Fibroblast of lung (primary cell): Measurements from ENCODE around the gene MCF2L. TPM values are rescaled to one million over a fixed set of nuclear protein-coding genes. Genes with fewer than 3 reads are reported as not detected.

Source experiments
- DNase-seq, 2 donors: peaks; one replicate each; pipeline versions ENCODE4 v3.0.0 to v3.0.0-alpha.2; 2010; ENCODE audit warnings: low read depth in 2 of 2
- H2AFZ ChIP-seq: 2 replicates; pipeline ENCODE4 v1.5.1; 2012; ENCODE audit warnings: low read length, control low read depth, inconsistent platforms
- H3K27ac ChIP-seq: 2 replicates; pipeline ENCODE4 v1.5.1; 2011; ENCODE audit warnings: low read length, control low read depth; ENCODE audit not compliant: insufficient read depth
- H3K27me3 ChIP-seq: 2 replicates; pipeline ENCODE4 v1.5.1; 2011; ENCODE audit warnings: mild to moderate bottlenecking, low read length; ENCODE audit not compliant: control insufficient read depth, insufficient read depth
- H3K36me3 ChIP-seq: 2 replicates; pipeline ENCODE4 v1.5.1; 2011; ENCODE audit warnings: low read length; ENCODE audit not compliant: control insufficient read depth, insufficient read depth
- H3K4me1 ChIP-seq: 2 replicates; pipeline ENCODE4 v1.5.1; 2011; ENCODE audit warnings: low read length; ENCODE audit not compliant: control insufficient read depth, insufficient read depth; ENCODE audit errors: extremely low read depth
- H3K4me2 ChIP-seq: 2 replicates; pipeline ENCODE4 v1.5.1; 2011; ENCODE audit warnings: low read length, control low read depth; ENCODE audit not compliant: insufficient read depth; ENCODE audit errors: extremely low read depth
- H3K4me3 ChIP-seq, 4 experiments: fragments of 200-600 bp in 1 of 4; sonication (generic) in 1 of 4; replicated peaks in 1 of 4; 2 replicates each; pipeline ENCODE4 v1.5.1; 2011 to 2016; ENCODE audit warnings: low read length in 4 of 4, low read depth in 3 of 4, mild to moderate bottlenecking in 3 of 4, control low read depth in 2 of 4, inconsistent platforms in 1 of 4, mixed read lengths in 1 of 4; ENCODE audit not compliant: insufficient read depth in 1 of 4; ENCODE audit errors: control extremely low read depth in 1 of 4
- H3K79me2 ChIP-seq: 2 replicates; pipeline ENCODE4 v1.5.1; 2012; ENCODE audit warnings: mild to moderate bottlenecking, low read length, inconsistent platforms; ENCODE audit not compliant: control insufficient read depth, insufficient read depth
- H3K9ac ChIP-seq: 2 replicates; pipeline ENCODE4 v1.5.1; 2011; ENCODE audit warnings: mild to moderate bottlenecking, low read length, control low read depth; ENCODE audit not compliant: insufficient read depth
- H3K9me3 ChIP-seq: 2 replicates; pipeline ENCODE4 v1.5.1; 2012; ENCODE audit warnings: low read depth, low read length; ENCODE audit not compliant: control insufficient read depth, insufficient read depth
- H4K20me1 ChIP-seq: 2 replicates; pipeline ENCODE4 v1.5.1; 2011; ENCODE audit warnings: low read length; ENCODE audit not compliant: control insufficient read depth, insufficient read depth; ENCODE audit errors: extremely low read depth
- EZH2 ChIP-seq: IDR thresholded peaks from 2 replicates; pipeline ENCODE4 v1.5.1; 2012; ENCODE audit warnings: low read length, control low read depth, mild to moderate bottlenecking; ENCODE audit errors: missing control alignments
- polyA plus RNA-seq, 2 donors: library from polyadenylated mRNA; depleted of rRNA in 1 of 2; stranded (reverse) in 1 of 2; unstranded in 1 of 2; fragments of >200 nt; gene quantifications; 2 replicates each; pipeline ENCODE4 v1.2.1, GENCODE V29; 2011 to 2012; ENCODE audit warnings: missing spikeins in 1 of 2
- total RNA-seq: library from RNA; depleted of rRNA; stranded (reverse); fragments of >200 nt; gene quantifications from 2 replicates; pipeline ENCODE4 v1.2.1, GENCODE V29; 2014
- TF ChIP-seq, protein P1 (sequence below), 2 donors: IDR thresholded peaks in 1 of 2; conservative IDR thresholded peaks in 1 of 2; 1 replicate in 1 of 2; 2 replicates in 1 of 2; pipeline ENCODE4 v1.5.1; 2011 to 2012; ENCODE audit warnings: low read length in 2 of 2, control low read depth in 1 of 2, inconsistent platforms in 1 of 2, low read depth in 1 of 2, mild to moderate bottlenecking in 1 of 2

The MCF2L gene
- total and polyA plus RNA-seq, 2 donors (not counting 1 experiment from before 2014, with no cell fraction given) = 0.18 to 3.3 TPM

DNA sequence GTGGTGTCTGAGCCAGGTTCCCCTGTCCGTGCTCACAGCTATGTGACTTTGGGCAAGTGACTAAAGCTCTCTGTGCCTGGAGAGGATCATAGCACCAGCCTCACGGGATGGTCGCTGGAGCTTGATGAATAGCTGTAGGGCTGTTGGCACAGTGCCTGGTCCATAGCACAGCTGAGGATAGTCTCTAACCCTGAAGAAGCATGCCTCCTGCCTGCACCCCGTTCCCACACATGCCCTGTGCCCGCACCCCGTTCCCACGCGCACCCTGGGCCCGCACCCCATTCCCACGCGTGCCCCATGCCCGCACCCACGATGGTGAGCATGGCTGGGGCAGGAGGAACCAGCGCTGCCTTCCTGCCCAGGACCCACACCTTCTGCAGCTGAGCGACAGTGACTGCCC, 72.9 kb downstream of the MCF2L start:
- Histone ChIP-seq H3K9ac (no peak overlapping the region), H4K20me1 (no peaks in the 10 kb centered on the region), H3K27me3 (peaks cover 20% of the 10 kb centered on the region), H2AFZ (no peak overlapping the region), H3K9me3 (no peaks in the 10 kb centered on the region), H3K27ac (no peak overlapping the region), H3K4me3 (no peak overlapping the region), H3K79me2 (no peaks in the 10 kb centered on the region), H3K4me1 (no peaks in the 10 kb centered on the region), H3K4me2 (no peak overlapping the region), H3K36me3 (no peaks in the 10 kb centered on the region)
- DNase-seq = no peak
- TF ChIP-seq, protein P1, sequence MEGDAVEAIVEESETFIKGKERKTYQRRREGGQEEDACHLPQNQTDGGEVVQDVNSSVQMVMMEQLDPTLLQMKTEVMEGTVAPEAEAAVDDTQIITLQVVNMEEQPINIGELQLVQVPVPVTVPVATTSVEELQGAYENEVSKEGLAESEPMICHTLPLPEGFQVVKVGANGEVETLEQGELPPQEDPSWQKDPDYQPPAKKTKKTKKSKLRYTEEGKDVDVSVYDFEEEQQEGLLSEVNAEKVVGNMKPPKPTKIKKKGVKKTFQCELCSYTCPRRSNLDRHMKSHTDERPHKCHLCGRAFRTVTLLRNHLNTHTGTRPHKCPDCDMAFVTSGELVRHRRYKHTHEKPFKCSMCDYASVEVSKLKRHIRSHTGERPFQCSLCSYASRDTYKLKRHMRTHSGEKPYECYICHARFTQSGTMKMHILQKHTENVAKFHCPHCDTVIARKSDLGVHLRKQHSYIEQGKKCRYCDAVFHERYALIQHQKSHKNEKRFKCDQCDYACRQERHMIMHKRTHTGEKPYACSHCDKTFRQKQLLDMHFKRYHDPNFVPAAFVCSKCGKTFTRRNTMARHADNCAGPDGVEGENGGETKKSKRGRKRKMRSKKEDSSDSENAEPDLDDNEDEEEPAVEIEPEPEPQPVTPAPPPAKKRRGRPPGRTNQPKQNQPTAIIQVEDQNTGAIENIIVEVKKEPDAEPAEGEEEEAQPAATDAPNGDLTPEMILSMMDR (conservative IDR thresholded peaks at IDR 0.05 in 1 of 2, IDR thresholded peaks at IDR 0.05 in 1 of 2; ENCODE audit: low read depth in 1 of 2, low read length in 2 of 2) = no peak
- no peak for TF ChIP-seq EZH2

DNA sequence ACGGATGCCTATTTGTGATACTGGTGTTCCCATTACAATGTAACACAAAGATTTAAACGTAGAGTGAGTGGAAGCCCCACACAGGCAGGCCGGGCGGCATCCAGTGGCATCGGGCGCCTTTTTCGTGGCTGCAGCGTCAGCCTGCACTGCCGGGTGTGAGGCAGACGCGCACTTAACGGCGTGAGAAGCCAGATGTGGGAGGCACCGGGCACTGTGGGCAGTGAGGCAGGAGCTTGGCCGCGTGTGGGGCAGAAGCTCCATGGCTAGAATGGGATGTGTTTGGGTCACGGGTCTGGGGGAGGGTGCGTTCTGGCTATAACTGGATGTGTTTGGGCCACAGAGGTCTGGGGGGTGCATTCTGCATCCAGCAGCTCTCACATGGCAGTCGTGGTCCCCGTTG, 73.4 kb downstream of the MCF2L start:
- no peak for DNase-seq
- Histone ChIP-seq H3K79me2 (no peaks in the 10 kb centered on the region), H3K4me3 (no peak overlapping the region), H3K27ac (no peak overlapping the region), H4K20me1 (no peaks in the 10 kb centered on the region), H3K9ac (no peak overlapping the region), H3K4me2 (no peak overlapping the region), H3K4me1 (no peaks in the 10 kb centered on the region), H2AFZ (no peak overlapping the region), H3K27me3 (peaks cover 20% of the 10 kb centered on the region), H3K36me3 (no peaks in the 10 kb centered on the region), H3K9me3 (no peaks in the 10 kb centered on the region)
- no peak for TF ChIP-seq EZH2
- TF ChIP-seq, protein P1 (conservative IDR thresholded peaks at IDR 0.05 in 1 of 2, IDR thresholded peaks at IDR 0.05 in 1 of 2; ENCODE audit: low read depth in 1 of 2, low read length in 2 of 2) = no peak

DNA sequence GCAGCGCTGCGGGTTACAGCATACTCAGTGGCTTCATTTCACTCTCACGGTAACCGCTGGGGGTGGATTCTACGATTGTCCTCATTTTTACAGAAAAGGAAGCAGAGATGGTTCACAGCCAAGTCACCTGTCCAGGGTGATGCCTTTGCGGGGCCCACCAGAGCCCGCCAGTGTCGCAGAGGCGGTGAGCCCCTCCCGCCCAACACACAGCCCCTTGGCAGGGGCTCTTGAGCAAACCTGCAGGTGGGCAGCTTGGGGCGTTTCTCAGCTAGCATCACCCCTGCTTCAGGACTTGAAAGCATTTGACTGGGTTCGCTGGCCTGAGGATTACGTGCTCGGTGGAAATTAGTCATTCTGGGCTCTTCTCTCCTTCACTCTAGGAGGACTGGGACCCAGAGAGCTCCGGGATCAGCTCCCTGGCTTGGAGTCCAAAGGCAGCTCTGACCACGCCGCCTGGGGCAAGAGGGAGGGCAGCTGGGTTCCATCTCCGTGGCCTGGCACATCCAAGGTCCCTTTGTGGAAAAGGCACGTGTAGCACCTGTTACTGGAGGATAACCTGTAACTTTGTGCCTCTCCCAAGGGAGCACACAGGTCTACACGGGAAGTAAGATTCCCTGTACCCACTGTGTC, 74.1 kb downstream of the MCF2L start:
- H3K4me1 ChIP-seq = no peaks in the 10 kb centered on the region
- no peak overlapping the region for H3K9ac ChIP-seq
- no peak overlapping the region for H3K4me2 ChIP-seq
- H4K20me1 ChIP-seq = no peaks in the 10 kb centered on the region
- H3K79me2 ChIP-seq = no peaks in the 10 kb centered on the region
- H3K27me3 ChIP-seq = peaks cover 20% of the 10 kb centered on the region
- H3K9me3 ChIP-seq = no peaks in the 10 kb centered on the region
- H3K27ac ChIP-seq = no peak overlapping the region
- DNase-seq = no peak
- H3K4me3 ChIP-seq = no peak overlapping the region
- no peaks in the 10 kb centered on the region for H3K36me3 ChIP-seq
- no peak for TF ChIP-seq EZH2
- TF ChIP-seq, protein P1 (conservative IDR thresholded peaks at IDR 0.05 in 1 of 2, IDR thresholded peaks at IDR 0.05 in 1 of 2; ENCODE audit: low read depth in 1 of 2, low read length in 2 of 2) = no peak
- H2AFZ ChIP-seq = no peak overlapping the region
